Stimulated activated CD8-positive, alpha-beta memory T cell treated with anti-CD3 and anti-CD28 coated beads, Interleukin-15, amount 100 ng/mL, for 48 hours (primary cell): ENCODE results near the gene OR8J1.
"Not testable (repeated sequence)": the region's sequence is repeated elsewhere in the genome, so short reads cannot be mapped to it uniquely, and the experiment has no call there.

Experiments
- DNase-seq, 2 donors: peaks; one replicate each; pipeline ENCODE4 v3.0.0-alpha.2; 2020; ENCODE audit warnings: low read depth in 2 of 2

Gene OR8J1

GRCh38 chr11:56353991-56354390, at the start of gene OR8J1:
Gene OR8J1 (plus strand): TSS chr11:56354291. CDS start chr11:56360247, 5,956 bp downstream.
- no peak for DNase-seq

DNA sequence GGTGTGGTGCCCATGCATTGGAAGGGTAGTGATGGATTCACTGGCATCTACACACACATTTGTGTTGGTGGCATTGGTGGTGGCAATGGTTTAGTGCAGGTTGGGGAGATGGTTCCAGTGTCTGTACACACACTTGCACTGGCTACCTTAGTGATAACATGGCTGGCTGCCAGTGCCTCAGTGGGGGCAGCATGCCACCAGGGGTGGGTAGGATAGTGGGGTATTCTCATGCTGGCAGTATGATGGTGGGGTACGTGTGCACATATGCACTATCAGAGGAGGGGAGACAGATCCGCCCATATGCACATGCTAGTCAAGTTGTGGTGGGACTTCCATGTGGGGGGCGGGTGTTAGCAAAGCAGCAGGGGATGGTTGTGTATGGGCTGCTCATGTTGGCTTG, 46.3 kb upstream of the OR8J1 start:
- DNase-seq, result no peak

DNA sequence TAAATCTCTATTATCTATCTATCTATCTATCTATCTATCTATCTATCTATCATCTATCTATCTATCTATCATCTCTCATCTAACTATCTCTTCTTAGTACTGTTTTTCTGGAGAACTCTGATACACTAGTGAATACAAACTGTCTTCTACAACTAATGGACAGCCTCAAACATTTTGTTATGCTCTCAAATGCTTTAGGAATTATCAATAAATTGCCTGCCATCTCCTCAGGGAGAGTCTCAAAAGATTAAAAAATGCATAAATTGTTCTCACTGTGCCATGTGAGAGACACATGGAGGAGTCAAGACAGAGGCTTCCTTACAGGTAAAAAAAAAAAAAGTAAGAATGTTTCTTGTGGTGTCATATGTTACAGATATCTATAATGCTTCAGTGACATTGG, 39.2 kb upstream of the OR8J1 start, which contains the start of gene OR8K3:
Gene OR8K3 (plus strand): TSS at position 301 of the 400 bp plus-strand sequence. CDS start 3,163 bp downstream, outside the sequence.
- DNase-seq, result no peak

- no peak for DNase-seq
These were observed 22.1 kb upstream of the OR8J1 start for GRCh38 chr11:56331861-56332491.

DNA sequence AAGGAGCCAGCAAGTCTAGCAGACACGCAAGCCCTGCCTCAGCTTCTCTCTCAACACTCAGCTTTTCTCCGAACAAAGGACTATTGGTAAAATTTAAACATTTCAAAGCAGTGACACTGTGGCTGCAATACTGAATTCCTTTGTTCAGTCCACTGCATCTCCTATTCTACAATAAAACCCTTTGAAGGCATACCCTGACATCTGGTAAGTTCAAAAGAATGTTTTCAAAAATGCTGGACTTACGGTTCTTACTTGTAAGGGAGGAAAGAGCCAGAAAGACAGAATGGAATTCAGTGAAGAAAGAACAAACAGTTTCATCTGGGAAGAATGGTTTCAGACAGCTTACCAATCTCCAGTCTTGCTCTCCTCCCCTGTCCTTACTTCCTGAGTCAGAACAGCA, 20.9 kb upstream of the OR8J1 start:
- DNase-seq, result no peak

- DNase-seq, result no peak
These were observed 13.8 kb upstream of the OR8J1 start for GRCh38 chr11:56340289-56340688.

GRCh38 chr11:56345739-56346138, 8.4 kb upstream of the OR8J1 start, which contains the start of gene OR8K1:
Gene OR8K1 (plus strand): TSS chr11:56346039. CDS start chr11:56346039, 0 bp downstream.
- no peak for DNase-seq

DNA sequence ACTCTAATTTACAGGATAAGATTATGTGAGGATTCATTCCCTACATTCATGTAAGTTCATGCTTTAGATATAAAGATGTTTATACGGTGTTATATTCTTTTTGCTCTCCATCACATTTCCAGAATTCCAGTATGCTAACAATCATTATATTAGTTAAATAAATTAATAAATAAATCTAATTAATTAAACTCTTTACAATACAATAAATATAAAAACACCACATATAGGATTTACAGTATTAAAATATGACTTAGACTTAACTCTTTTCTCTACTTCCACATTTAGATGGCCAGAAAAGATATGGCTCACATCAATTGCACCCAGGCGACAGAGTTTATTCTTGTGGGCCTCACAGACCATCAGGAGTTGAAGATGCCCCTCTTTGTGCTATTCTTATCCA, 21.2 kb downstream of the OR8J1 start, which contains the start of gene OR8U1:
Gene OR8U1 (plus strand): TSS at position 301 of the 400 bp plus-strand sequence. CDS start 0 bp downstream, at position 301.
- no peak for DNase-seq

GRCh38 chr11:56380120-56380519, 26.0 kb downstream of the OR8J1 start:
- no peak for DNase-seq

- no peak for DNase-seq
These were observed 40.3 kb downstream of the OR8J1 start for GRCh38 chr11:56394381-56394780.

- DNase-seq, result no peak
These were observed 42.0 kb downstream of the OR8J1 start for GRCh38 chr11:56396047-56396446.

GRCh38 chr11:56401858-56402461, 47.9 kb downstream of the OR8J1 start:
- DNase-seq, result not testable (repeated sequence)

- DNase-seq, result no peak
These were observed 50.3 kb downstream of the OR8J1 start for GRCh38 chr11:56404393-56404792.

- DNase-seq, result no peak
These were observed 56.7 kb downstream of the OR8J1 start for GRCh38 chr11:56410801-56411200.
